NCI-H2029 treated with DMSO at 0.1 percent for 48 hours (cell line): ENCODE results near the gene CAPN10.
A peak's percentile ranks its signal among the peaks of the same experiment; 100 is the strongest.
"Not testable (repeated sequence)": the region's sequence is repeated elsewhere in the genome, so short reads cannot be mapped to it uniquely, and the experiment has no call there.

Experiments used
- DNase-seq: peaks from one replicate; lab custom pipeline; 2025; lab: John Stamatoyannopoulos, UW

Gene CAPN10, protein sequence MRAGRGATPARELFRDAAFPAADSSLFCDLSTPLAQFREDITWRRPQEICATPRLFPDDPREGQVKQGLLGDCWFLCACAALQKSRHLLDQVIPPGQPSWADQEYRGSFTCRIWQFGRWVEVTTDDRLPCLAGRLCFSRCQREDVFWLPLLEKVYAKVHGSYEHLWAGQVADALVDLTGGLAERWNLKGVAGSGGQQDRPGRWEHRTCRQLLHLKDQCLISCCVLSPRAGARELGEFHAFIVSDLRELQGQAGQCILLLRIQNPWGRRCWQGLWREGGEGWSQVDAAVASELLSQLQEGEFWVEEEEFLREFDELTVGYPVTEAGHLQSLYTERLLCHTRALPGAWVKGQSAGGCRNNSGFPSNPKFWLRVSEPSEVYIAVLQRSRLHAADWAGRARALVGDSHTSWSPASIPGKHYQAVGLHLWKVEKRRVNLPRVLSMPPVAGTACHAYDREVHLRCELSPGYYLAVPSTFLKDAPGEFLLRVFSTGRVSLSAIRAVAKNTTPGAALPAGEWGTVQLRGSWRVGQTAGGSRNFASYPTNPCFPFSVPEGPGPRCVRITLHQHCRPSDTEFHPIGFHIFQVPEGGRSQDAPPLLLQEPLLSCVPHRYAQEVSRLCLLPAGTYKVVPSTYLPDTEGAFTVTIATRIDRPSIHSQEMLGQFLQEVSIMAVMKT

DNA sequence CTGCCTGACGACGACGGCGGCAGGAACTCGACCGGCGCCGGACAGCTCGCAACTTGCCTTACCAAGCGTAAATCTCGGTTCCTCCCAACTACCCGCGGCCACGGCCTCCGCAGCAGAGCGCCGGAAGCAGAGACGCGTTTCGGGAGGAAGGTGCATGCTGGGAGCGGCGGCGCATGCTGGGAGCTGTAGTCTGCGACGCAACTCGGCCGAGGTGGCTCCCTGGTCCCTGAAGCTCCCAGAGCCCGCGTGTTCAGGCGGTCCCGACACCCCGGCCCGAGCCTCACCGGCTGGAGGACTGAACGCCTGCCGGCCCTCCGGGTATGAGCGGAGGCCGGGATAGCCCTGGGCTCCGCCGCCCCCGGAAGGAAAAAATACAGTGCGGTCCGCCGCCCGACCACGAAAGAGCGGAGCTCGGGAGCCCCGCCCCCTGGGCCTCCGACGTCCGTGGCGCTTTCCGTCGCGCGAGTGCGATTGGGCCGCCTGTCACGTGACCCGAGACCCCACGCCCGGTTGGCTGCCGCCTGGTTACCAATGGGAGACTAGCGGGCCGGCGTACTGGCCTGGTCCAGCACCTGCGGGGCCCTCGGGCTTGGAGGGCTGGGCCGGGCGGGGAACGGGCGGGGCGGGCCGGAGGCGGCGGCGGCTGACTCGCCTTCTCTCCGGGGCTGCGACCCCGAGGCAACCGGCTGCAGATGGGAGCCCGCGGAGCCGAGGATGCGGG lies at the start of gene CAPN10:
TSS of gene CAPN10 (plus strand) at position 537 of the 721 bp plus-strand sequence. CDS start at position 715, 178 bp downstream.
- DNase-seq, result peak; percentile 63

DNA sequence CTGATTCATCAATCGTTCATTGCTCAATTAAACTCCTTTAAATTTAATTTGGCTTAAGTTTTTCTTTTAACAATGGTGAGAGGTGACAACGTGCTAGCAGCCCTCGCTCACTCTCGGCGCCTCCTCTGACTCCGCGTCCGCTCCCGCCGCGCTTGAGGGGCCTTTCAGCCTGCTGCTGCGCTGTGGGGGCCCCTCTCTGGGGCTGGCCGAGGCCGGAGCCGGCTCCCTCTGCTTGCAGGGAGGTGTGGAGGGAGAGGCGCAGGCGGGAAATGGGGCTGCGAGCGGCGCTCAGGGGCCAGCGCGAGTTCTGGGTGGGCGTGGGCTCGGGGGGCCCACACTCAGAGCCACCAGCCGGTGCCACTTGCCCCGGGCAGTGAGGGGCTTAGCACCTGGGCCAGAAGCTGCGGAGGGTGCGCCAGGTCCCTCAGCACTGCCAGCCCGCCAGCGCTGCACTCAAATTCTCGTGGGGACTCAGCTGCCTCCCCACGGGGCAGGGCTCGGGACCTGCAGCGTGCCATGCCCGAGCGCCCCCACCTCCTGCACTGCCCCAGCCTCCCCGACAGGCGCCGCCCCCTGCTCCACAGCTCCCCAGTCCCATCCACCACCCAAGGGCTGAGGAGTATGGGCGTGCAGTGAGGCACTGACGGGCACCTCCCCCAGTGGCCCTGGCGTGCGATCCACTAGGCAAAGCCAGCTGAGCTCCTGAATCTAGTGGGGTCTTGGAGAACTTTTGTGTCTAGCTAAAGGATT lies 48.3 kb upstream of the CAPN10 start:
- DNase-seq, result no peak

DNA sequence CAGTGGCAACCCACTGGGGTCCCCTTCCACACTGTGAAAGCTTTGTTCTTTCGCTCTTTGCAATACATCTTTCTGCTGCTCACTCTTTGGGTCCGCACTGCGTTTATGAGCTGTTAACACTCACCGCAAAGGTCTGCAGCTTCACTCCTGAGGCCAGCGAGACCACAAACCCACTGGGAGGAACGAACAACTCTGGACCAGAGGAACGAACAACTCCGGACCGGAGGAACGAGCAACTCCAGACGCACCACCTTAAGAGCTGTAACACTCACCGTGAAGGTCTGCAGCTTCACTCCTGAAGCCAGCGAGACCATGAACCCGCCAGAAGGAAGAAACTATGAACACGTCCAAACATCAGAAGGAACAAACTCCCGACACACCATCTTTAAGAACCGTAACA lies 47.4 kb upstream of the CAPN10 start:
- DNase-seq, result not testable (repeated sequence)

DNA sequence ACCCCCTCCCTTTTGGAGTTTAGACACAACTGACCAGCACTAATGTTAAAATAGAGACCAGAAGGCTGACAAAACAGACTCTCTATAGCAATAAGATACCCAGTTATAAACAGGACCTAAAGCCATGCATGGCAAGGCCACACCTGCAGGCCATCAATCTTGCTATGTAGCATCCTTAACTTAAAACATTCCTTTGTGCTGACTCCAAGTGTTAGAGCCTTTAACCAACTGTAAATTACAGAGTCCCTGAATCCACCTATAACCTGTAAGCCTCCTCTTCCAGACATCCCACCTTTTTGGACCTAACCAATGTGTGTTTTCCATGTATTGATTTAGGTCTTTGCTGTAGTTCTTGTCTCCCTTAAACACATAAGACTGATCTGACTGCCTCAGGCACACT lies 46.6 kb upstream of the CAPN10 start:
- no peak for DNase-seq

DNA sequence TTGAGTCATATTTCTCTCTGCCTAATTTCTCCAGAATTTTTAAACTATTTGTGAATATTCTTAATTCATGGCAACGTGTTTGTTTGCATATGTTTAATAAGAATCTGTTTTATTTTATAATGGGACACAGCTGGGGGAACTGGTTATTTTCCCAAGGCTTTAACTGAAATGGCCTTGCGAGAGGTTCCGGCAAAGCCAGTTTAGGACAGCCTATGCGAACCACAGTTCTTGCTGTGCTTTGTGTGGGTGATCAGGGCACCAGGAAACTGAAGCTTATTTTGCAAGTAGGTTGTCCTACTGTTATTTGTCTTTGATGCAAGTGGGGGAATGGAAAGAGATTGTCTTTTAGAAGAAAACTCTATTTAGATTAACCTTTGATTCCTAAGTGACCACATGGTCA lies 35.2 kb upstream of the CAPN10 start:
- no peak for DNase-seq

DNA sequence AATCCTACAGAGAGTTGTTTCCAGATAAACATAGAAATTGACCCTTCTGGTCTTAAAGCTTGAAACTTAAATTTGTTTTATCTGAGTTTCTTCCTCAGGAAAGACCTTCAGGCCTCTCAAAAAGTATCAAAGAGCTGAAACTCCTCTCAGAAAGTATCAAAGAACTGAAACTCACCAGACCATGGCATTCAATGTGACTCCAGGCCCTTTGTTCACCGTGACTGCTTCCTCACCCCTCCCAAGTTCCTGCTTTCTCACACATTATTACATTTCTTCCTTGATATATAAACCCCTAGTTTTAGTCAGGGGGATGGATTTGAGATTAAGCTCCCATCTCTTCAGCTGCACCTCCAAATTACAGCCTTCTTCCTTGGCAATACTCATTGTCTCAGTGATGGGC lies 34.7 kb upstream of the CAPN10 start:
- no peak for DNase-seq

DNA sequence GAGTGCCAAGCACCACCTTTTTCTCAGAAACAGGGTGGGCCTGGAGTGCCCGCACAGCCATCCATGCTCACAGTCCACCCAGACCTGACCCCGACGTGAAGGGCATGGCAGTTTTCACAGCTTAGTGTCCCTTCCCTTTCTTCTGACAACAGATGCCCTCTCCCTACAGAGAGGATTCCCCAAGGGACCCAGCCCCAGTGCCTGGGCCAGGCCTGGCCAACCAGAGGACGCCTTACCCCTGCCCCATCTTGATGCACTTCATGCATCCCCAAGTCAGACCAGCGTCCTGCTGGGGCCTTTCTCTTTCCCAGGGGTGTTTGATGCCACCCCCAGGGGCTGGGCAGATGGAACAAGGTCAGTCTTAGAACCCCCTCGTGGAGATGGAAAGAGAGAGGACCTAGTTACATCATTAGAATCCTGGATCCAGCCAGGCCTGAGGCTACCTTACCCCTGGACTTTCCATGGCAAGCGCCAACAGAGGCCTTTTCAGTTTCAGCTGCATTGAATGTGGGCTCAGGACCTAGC lies 32.5 kb upstream of the CAPN10 start:
- DNase-seq, result no peak

DNA sequence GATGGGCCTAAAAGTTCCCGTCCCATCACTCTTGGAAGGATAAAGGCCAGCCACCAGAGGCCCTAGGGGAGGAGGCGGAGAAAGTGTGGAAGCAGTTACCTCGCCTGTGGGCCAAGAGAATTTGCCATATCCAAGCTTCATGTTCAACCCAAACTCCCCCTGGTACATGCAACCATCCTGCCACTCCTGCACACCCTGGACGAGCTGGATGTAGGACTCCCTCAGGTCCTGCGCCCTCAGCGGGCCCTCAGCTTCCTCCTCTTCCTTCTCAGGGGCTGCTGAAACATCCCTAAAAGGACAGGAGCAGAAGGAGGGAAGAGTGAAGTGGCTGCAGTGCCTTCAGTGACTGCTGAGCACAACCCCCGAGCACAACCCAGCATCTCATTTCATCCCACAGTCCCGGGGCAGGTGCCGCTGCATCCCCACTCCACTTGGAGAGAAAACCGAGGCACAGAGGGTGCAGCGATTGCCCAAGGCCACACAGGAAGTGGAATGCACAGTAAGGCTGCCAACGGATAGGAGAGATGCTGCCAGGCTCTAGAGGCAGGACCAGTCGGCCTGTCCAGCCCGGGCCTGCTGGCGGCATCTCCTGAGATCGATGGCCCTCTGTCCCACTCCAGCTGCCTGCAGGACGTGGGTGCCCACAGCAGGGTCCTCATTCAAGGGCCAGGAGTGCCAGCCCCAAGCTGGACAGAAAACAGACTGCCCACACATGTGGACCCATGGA lies 31.6 kb upstream of the CAPN10 start:
- DNase-seq, result no peak

DNA sequence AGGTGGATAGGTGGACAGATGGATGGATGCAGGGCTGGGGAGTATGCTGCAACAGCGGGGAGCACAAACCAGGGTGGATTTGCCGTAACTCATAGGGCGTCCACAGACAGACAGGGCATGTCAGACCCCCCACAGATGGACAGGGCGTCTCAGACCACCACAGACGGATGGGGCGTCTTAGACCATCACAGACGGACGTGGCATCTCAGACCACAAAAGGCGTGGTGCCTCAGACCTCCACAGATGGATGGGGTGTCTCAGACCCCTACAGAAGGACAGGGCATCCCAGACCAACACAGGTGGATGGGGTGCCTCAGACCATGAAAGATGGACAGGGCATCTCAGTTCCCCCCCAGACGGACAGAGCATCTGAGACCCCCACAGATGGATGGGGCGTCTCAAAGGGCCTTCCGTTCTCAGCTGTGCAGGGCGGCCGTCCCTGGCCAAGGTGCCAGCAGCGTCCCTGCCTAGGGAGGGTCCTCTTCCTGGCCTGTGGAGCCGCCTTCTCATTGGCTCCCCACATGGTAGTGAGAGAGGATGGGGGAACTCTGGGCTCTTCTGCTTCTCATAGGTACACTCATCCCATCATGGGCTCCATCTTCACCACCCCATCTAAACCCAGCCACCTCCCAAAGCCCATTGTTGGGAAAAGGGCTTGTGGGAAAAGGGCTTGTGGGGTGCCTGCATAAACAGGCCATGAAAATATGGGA lies 30.8 kb upstream of the CAPN10 start:
- no peak for DNase-seq

DNA sequence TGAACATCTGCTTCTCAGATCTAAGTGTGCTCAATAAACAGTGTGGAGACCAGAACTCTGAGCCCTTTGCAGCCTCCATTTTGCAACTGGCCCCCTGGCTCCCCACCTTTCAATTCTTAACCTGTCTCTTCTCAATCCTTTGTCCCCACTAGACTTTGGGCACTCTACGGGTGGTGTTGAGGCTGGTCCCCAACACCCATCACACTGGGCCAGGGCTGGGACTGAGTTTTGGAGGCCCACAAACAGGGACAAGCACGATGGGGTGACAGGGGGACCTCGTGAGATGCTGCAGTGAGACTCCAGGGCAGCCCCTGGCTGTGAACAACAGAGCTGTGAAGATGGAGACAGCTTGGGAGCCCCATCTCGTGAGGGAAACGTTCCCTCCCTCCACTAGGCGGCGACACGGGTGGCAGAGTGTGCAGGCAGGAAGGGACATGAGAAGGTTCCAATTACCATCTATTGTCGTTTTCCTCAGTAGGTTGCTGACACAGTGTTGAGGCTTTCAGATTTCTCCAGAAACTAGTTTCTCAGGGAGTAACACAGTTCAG lies 29.9 kb upstream of the CAPN10 start:
- DNase-seq, result no peak

DNA sequence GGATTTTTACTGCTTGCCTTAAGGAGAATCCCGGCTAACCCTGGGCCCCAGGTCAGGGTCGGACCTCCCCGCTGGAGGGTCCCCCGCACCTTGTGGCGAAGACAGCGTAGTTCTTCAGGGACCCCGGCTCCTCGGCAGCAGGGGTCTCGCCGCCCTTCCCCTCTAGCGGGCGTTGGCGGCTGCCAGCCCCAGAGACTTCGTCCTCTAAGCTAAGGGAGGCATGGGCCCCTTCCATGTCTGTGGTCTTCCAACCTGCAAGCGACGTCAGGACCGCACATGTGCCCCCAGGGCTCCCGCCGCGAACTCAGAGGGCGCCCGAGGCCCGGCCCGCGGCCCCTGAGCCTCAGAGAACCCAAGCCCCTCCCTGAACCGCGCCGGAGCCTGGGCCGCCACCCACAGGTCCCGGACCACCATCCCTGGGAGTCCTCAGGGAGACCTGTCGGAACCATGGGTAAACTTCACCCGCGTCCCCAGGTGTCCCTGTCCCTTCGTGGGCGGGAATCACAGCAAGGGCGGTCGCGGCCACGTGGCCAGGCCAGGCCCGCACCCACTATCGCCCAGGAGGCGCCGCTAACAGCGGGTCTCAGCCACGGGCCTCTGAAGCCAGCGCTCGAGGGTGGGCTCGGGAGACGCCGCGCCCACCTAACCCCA lies 29.3 kb upstream of the CAPN10 start:
- DNase-seq, result no peak

DNA sequence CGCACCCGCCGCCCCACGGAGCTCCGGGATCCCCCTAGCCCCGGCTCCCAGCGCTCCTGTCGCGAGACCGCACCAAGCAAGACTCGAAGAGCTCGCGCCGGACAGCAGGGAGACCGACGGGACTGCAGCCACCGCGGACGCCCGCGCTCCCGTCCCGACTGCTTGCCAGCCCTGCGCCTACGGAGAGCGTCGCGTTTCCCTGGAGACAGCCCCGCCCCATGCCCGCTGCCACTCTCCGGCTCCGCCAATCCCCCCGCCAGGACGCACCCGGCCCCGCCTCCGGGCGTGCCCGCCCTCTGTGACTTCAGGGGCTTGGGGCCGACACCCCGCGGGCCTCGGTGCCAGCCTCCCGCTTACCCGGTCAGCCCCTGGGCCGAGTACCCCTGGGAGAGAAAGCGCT lies 28.7 kb upstream of the CAPN10 start, which contains the start of gene ANKMY1:
TSS of gene ANKMY1 (minus strand) at position 181 of the 400 bp plus-strand sequence. CDS start 653 bp downstream, outside the sequence.
- no peak for DNase-seq

DNA sequence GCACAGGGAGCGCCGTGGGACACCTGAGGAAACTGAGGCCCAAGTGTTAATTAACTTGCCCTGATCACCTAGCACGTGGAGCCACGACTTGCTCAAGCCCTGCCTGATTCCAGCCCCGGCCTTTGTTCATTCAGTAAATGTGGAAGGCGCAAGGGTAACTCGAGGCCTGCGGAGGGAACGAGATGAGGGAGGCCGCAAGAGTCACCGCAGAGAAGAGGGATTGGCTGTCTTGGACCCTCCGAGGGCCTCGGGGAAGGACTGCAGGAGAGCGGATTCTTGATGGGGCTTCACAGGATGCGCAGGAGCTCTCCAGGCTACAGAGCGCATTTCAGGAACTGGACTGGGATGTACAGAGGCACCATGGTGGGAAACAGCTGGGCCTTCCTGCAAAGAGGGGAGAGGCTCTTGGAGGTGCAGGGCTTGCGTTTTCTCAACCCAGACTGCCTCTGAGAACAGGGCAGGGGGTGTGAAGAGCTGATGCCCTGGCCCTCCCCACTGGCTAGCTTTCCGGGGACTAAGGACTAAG lies 28.2 kb upstream of the CAPN10 start:
- no peak for DNase-seq

DNA sequence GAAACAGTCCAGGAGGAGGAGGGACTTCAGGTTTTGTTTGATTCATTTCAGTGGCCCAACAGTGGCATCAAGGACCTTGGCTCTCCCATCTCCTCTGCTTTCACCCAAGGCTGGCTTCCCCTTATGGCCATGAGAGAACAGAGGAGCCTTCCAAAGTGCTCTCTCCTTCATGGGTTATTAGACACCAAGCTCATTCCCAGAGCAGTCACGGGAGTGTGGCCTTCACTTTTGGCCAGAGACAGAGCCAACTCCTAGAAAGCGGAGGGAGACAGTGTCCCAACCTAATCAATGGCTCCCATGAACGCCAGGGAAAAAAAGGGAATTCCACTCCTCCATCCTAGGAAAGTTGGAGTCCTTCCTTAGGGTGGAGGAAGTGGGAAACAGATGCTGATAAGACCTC lies 27.2 kb upstream of the CAPN10 start:
- no peak for DNase-seq

DNA sequence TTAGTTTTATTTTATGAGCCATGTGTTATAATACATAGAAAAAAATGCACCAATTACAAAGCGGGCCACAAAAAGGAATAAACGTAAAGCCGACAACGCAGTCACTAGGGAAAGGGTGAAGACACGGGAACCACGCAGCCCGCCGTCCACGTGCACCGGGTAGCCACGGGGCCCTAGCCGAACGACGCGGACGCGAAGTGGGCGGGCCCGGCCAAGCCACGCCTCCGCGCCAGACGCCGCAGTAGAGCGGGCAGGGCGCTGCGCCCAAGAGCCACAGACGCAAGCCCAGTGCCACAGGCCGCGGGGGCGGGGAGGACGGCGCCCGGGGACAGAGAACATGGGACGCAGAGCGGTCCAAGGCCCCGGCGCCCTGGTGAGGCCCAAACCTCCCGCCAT lies 26.5 kb upstream of the CAPN10 start, which contains the start of gene DUSP28:
TSS of gene DUSP28 (plus strand) at position 274 of the 396 bp plus-strand sequence. CDS start 328 bp downstream, outside the sequence.
- DNase-seq, result no peak

DNA sequence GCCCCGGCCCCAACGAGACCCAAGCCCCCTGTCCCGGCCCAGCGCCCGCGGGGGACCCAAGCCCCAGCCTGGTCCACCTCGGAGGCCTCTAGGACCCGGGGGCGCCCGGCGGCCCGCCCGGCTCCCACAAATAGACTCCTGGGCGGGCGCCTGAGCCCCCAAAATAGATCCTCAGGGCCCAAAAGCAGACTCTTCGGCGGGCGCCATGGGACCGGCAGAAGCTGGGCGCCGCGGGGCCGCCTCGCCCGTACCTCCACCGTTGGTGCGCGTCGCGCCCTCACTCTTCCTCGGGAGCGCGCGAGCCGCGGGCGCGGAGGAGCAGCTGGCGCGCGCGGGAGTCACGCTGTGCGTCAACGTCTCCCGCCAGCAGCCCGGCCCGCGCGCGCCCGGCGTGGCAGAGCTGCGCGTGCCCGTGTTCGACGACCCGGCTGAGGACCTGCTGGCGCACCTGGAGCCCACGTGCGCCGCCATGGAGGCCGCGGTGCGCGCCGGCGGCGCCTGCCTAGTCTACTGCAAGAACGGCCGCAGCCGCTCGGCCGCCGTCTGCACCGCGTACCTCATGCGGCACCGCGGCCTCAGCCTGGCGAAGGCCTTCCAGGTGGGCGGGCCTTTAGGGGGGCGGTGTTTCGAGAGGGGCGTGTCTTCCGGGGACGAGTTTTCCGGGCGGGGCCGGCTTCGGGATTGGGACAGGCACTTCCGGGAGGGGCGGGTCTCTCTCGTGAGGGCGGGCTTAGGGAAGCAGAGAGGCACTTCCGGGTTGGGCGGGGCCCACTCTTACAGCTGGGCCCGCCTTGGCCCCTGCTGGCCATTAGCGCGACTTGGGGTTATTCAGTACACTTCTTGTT lies 25.8 kb upstream of the CAPN10 start:
- peak; percentile 86 for DNase-seq

DNA sequence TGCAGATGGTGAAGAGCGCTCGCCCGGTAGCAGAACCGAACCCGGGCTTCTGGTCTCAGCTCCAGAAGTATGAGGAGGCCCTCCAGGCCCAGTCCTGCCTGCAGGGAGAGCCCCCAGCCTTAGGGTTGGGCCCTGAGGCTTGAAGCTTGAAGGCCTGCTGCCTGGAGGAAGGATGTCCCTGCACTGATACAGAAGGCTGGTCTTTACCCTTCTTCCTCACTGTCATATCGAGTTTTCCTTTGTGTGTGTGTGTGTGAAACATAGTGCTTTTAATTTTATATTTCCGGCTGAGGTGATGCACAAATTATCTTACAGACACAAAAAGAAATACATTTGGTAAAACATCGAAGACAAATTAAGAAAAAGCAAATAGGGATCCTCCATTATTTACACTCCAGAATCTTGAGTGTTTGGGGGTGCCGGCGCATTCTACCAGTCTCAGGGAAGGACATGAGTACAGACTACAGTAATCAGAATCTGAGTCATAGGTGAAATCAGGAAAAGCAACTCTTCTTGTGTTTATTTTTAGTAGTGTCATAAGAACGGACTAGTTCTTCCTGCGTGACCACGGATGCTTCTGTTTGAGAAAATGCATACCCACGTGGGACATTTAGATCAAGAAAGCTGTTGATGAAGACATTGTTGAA lies 25.1 kb upstream of the CAPN10 start:
- DNase-seq, result peak; percentile 66

DNA sequence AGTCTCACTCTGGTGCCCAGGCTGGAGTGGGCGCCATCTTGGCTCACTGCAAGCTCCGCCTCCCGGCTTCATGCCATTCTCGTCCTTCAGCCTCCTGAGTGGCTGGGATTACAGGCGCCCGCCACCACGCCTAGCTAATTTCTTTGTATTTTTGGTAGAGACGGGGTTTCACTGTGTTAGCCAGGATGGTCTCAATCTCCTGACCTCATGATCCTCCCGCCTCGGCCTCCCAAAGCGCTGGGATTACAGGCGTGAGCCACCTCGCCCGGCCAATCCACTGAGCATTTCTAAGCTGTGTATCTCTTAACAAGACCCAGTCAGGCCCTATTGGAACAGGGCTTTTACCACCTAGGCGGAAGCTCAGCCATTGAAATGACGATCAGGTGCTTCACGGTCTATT lies 23.3 kb upstream of the CAPN10 start:
- not testable (repeated sequence) for DNase-seq
